HG03439 (cell line): ENCODE results near the gene AQP6.

ENCODE experiments used
- ATAC-seq: cut with Tn5 transposase; IDR thresholded peaks from one replicate; pipeline ENCODE4 v1.9.1; 2021; ENCODE audit warnings: mild to moderate bottlenecking, moderate library complexity; ENCODE audit not compliant: unreplicated experiment

Gene AQP6, protein sequence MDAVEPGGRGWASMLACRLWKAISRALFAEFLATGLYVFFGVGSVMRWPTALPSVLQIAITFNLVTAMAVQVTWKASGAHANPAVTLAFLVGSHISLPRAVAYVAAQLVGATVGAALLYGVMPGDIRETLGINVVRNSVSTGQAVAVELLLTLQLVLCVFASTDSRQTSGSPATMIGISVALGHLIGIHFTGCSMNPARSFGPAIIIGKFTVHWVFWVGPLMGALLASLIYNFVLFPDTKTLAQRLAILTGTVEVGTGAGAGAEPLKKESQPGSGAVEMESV

GRCh38 chr12:49972641-49973360 is at the start of gene AQP6:
TSS of gene AQP6 (plus strand) at chr12:49972947. CDS start at chr12:49973174, 227 bp downstream.
- no peak for ATAC-seq

GRCh38 chr12:49923035-49923644 is 49.6 kb upstream of the AQP6 start:
- no peak for ATAC-seq

DNA sequence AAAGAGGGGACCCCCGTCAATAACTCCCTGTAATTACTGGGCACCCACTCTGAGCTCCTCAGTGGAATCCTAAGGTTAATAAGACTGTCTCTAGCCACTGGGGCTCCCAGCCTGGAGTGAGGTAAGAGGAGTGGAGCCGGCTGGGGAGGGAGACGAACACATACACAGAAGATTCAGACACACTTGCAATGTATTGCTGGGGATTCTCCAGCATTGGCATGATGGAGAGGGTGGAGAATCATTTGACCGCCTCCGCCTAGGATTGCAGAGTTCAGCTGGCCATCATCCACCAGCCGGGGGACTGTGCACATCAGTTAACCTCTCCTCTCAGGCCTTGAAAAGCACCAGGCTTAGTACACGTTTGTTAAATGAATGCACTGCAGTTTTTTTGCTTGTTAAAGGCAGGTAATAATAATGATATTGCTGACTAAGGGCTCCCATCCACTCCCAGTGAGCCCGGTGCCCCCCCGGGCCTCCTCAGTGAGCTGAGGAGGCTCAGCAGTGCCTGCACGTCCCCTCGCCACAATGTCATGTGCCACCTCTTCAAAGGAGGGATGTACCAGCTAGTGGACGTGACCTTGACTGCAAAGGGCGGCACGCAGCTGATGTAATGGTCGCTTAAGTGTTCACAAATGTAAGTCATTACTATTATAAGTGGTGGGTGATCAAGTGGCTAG is 48.7 kb upstream of the AQP6 start:
- no peak for ATAC-seq

DNA sequence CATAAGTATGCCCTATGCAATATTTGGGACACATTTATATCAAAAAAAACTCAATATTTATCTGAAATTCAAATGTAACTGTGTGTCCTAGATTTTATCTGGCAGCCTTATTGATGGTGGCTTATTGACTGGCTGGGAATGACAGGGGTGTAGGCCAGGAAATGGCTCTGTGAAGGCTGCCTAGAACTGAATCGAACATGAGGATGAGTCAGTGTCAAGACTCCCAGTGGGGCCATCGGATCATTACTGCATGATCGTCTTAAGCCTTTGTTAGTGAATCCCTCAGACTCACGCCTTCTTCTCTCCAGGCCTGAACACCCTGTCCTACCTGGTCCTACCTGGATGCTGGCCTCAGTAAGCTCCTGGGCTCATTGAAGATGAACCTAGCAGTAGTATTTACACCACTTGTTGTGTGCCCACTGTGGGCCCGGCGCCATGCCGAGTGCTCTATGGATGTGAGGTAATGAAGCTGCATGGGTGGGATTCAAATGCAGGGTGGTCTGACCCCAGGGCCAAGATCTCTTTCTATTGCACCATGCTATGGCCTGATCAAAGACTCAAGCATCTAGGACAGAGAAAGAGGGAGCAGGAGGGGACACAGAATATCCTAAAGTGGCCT is 48.0 kb upstream of the AQP6 start:
- ATAC-seq, result no peak

- ATAC-seq, result no peak
These were observed 47.1 kb upstream of the AQP6 start for GRCh38 chr12:49925433-49926204.

- ATAC-seq, result no peak
These were observed 44.3 kb upstream of the AQP6 start for GRCh38 chr12:49928471-49928870.

GRCh38 chr12:49929581-49929980 is 43.2 kb upstream of the AQP6 start:
- ATAC-seq, result no peak

DNA sequence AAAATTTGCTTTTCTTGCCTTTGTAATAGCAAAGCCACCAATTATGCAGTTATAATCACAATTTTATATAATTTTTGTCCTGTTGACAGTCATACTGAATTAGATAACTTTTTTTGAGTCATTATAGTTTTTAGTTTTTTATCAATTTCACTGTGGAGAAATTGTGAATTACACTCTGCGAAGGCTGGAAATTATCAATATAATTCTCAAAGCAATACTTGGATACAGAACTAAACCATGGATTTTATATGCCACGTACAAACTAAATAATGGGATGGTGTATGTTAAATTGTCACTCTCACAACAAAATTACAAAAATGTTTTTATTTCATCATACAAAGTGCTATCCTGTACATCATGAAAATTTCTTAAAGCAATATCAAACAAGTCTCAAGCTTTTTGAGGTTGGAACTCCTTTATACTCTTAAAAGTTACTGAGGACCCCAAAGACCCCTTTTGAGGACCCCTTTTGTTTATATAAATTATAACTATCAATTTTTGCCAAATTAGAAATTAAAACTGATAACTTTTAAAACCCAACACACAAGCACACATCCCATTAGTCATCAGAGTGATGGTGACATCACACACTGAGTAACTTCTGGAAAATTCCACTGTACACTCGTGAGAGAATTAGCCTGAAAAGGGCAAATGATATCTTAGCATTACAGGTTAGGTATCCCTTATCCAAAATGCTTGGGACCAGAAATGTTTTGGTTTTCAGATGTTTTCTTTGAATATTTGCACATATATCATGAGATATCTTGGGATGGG is 42.0 kb upstream of the AQP6 start:
- no peak for ATAC-seq

DNA sequence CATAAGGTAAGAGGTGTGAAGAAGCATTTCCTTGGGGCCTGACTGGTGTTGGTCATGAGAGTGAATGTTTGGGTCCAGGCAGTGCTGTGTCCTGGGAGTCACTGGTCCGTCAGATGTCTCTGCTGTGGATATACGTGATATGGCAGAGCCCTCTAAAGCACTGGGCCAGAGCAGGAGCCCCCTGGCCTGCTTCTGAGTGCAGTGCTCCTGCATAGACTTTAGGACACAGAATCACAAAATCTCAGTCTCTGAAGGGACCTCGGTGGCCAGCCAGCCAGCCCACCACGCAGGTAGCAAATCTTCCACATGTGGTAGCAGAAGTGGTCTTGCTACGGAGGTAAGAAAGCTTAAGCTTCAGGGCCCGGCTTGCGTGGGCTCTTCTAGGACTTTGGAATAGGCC is 40.7 kb upstream of the AQP6 start:
- no peak for ATAC-seq

GRCh38 chr12:49932533-49933130 is 40.1 kb upstream of the AQP6 start:
- no peak for ATAC-seq

GRCh38 chr12:49933796-49934195 is 39.0 kb upstream of the AQP6 start:
- no peak for ATAC-seq

GRCh38 chr12:49934505-49934904 is 38.2 kb upstream of the AQP6 start:
- no peak for ATAC-seq

DNA sequence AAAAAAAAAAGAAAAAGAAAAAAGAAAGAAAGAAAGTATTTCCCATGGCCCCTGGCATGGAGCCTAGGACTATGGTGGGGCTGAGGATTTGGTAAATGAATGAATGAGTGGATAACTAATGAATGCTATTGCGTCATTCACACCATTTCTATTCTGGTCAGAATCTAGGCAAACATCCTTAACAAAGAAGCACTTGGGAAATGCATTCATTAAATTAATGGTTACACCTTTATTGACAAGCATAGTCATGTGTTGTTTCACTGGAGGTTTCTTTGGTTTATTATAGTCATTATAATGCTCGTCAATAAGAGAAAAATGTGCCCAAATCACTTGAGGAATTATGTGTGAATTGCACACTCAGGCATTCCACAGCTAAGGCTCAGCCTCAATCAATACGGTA is 35.8 kb upstream of the AQP6 start:
- ATAC-seq, result no peak

- no peak for ATAC-seq
These were observed 35.0 kb upstream of the AQP6 start for GRCh38 chr12:49937639-49938300.

DNA sequence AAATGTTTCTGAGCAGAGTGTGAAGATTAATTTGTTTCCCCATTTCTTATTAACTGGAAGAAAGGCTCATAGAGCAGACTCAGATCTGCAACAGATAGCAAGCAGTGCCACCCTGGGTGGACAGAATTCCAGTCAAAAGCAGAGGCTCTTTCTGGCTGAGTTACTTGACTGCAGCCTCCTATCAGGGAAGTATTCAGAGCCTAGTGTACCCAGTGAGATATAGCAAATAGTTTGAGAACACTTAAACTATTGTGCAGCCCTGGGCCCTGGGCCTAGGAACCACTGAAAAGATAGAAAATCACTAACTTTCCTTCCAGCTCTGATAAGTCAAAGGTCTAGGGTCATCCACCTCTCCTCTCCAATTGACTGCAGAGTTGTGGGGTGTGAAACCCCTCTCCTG is 33.4 kb upstream of the AQP6 start:
- no peak for ATAC-seq

DNA sequence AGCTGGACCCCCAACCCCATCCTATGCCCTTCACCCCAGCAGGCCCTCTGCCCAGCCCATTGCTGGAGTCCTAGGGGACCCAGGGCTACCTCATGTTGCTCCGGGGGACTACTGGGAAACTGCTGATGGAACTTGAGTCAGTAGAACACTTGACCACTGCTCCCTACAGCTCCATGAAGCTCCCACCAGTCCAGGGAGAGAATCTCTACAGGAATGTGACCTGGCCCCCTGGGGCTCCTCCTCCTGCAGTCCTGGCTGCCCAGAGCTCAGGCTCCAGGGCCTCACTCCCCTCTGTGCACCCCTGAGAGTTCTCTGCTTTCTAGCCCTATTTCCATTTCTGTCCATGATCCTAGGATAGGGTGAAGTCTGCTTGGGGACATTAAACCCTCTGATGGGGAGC is 33.0 kb upstream of the AQP6 start:
- no peak for ATAC-seq

DNA sequence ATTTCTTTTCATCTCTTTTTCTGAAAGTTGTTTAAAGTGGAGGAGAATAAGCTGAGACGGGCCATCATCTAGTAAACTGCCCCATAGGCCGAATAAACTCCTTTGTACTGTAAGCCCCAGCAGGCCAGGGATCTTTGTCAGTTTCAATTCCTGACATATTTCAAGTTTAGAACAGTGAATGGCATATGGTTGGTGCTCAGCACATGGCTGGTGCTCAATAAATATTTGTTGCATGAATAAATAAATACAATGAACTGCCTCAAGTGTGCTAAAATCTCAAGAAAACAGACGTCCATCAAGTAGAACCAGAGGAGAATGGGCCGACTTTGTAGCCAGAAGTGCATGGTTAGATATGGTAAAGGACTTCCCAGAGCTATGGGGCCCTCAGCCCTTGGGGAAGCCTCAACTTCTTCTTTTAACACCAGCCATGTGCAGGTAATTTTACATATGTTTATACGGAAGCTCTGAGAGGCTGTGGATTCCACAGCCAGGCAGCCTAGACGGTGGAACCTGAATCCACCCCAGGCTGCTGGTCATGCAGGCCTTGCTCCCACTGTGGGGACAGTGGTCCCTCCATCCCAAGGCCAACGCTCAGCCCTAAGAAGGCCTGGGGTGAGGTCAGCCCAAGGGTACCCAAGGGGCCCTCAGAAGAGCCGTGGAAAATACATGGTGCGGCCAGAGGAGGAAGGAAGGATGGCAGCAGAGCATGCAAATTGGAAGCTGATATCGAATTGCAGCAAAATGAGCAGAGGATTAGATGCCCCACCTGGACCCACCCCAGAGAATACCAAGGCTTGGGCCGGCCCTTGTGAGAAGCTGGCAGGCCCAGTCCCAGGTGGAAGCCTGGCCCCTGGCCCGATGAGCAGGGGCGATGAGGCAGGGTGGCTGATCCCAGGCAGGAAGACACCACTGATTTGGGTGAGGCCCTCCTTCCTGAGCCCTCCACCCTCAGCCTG is 30.9 kb upstream of the AQP6 start:
- no peak for ATAC-seq

DNA sequence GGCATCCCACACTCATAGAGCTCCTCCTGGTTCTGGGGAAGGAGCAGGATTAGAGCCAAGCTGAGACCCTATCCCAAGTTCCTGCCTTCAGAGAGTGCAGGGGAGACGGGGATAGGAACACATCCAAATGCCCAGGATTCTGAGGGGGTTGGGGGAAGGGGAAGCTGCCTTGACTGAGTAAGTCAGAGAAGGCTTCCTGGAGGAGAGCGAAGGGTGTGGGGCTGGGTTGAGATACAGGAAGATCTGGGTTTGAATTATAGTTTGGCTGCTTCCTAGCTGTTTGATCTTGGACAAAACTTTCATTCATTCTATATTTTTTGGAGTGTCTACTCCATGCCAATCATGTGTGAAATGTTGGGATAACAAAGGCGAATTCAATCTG is 30.2 kb upstream of the AQP6 start:
- ATAC-seq, result no peak
